HG03457 (cell line): ENCODE measurements around the gene MCRIP2.

Experiments used
- ATAC-seq: cut with Tn5 transposase; IDR thresholded peaks from one replicate; pipeline ENCODE4 v1.9.1; 2021; ENCODE audit warnings: moderate number of reproducible peaks; ENCODE audit not compliant: unreplicated experiment

Gene MCRIP2

DNA sequence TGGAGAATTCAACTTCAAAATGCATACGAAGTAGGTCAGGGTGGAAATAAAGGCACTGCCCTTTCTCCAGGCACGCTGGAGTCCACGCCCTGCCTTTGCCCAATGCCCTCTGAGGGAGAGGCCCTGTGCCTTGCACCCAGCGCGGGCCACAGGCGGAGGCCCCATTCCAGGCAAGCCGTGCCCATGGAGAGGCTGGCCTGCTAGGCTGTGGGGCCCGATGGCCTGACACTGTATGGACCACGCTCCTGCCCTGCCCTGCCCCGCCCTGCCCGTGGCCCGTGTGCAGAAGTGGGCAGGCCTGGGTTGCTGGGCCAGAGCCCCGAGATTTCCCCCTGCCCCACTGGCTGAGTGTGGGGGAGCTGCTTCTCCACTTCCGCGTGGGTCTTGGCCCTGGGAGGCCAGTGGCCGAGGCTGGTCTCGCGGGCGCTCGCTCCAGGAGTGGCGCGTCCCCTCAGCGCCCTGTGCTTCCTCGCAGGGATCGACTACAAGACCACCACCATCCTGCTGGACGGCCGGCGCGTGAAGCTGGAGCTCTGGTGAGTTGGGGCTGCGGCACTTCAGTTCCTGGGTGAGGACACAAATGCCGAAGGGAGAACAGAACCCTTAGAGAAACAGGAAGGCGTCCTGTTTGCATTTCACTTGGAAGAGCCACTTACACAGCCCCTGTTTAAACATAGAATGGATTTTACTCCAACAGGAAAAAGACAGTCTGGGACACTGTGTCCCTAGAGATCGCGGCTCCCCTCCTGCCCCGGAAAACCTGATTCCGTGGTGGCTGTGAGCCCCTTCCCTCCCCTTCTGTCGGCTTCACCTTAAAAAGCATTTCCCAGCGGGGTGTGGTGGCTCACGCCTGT, 24.7 kb upstream of the MCRIP2 start:
- no peak for ATAC-seq

DNA sequence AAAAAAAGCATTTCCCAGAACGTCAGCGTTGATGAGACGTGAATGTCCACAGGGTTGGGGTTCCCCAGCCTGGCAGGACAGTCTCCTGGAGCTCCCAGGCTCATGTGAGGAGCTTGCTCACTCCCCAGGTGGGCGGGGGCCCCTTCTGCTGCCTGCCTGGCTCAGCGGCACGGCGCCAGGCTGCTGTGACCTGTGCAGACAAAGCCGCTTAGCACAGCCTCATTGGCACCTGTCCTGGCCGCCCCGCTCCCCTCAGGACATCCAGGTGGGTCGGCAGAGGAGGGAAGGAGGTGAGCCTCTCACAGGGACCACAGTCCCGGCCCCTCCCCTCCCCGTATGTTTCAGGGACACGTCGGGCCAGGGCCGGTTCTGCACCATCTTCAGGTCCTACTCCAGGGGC, 23.8 kb upstream of the MCRIP2 start:
- no peak for ATAC-seq

DNA sequence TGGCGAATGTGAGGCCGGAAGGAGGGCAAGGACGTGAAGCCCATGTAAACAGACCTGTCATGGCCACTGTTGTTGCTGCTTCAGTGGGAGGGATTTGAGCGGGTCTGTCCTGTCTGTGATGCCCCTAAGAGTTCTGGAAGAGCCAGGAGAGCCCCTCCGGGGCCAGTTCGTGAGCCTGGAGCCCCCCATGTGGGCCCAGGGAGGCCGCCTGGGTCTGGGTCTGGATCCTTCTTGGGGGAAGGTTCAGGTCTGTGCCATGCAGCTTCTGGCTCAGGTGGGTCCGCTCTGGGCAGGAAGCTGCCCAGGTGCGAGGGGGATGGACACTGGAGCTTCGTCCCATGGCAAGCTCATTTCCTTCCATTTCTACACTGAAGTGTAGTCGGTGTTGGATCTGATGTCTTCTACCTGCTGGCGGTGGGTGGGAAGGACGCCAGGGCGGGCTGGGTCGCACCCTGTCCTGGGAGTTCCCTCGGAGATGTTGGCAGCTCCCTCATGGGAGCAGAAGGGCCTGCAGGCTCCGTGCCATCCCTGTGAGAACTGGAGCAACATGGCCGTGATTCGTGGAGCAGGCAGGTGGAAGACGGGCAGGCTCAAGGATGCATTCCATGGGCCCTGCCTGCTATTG, 22.0 kb upstream of the MCRIP2 start:
- no peak for ATAC-seq

DNA sequence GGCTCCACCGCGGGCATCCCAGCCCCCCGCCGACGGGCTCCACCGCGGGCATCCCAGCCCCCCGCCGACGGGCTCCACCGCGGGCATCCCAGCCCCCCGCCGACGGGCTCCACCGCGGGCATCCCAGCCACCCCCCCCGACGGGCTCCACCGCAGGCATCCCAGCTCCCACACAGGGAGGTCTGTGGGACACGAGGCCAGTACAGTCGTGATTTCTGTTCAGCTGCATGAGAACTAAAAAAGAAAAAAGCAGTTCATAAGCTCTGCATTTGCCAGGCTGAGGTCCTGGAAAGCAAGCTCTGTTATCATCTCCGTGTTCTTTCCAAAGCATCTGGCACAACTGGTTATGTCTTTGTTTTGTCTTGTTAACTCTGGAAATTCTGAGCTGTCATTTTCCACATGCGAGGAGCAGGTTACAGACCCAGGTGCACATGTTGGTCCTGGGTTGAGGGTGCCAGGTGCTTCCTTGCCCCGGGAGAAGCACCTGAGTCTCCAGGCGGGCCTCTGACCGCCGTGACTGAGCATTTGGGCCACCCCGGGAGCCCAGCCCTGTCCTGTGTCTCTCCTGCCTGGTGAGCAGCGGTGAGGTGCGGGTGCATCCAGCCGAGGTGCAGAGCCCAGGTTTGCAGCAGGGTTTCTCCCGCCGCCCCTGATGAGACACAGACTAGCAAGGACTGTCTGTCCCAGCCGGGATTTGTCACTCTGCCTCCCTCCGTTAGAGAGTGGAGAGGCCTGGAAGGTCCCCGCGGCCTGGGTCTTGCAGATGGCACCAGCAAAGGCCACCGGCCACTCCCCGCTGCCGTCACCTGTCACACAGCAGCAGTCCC, 20.7 kb upstream of the MCRIP2 start:
- no peak for ATAC-seq

DNA sequence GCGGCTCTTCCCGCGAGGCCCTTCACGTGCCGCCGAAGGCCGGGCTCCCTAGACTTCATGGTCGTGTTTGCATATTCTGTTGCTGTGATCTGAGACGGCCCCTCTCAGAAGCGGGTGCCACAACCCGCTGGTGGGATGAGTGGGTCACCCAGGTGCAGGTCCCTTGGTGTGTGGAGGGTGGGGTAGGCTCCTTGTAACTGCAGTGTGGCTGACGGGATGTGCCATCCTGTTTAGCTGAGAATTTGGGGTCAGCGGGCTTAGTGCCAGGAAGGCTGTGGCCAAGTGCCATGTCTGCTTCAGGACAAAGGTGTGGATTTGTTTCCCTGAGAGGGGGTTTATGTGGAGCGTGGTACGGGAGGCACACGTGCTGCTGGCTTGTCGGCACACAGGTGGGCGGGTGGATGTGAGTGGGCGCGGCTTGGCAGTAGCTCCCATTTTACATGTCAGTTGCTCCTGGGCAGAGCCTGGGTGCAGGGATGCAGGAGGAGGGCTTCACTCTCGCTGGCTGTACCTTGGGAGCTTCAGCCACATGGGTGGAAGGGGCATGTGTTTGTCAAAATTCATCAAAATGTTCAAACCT, 20.0 kb upstream of the MCRIP2 start:
- no peak for ATAC-seq

DNA sequence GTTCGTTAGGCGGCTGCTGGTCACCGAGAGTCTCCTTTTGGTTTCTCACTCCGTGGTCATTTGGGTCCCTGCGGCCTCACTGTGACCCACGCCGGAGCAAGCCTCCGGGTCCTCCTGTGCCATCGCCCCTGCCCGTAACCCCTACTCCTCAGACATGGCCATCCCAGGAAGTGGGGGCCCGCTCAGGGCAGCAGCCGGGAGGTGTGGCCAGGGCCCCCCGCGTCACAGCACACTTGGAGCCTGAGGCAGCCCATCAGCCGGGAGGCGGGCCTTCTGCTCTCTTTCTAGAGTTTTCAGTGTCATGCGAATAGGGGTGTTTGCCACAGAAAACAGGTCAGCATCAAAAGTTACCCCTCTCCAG, 18.7 kb upstream of the MCRIP2 start:
- ATAC-seq, result no peak

DNA sequence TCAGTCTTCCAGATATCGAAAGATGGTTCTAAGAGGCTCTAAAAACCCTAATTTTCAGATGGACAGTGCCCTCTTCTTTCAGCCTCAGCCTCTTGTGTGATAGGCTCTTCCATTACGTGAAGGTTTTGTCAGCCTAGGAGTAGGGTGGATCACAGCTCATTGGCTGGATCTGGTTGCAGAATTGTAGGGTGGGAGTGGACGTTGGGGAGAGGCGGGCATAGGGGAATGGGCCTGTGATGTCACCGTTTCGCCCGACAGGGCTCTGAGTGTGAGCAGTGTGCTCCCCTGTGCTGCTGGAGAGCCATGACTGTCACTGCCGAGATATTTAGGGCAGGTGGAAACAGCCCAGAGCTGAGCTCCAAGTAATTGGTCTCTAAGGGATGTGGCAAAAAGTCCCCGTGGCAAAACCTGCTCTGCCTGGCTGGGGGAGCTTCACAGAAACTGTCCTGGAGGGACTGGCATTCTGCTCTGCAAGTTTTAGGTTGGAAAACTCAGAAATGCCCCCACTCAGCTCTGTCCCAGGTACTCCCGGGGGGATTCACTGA, 17.0 kb upstream of the MCRIP2 start:
- no peak for ATAC-seq

DNA sequence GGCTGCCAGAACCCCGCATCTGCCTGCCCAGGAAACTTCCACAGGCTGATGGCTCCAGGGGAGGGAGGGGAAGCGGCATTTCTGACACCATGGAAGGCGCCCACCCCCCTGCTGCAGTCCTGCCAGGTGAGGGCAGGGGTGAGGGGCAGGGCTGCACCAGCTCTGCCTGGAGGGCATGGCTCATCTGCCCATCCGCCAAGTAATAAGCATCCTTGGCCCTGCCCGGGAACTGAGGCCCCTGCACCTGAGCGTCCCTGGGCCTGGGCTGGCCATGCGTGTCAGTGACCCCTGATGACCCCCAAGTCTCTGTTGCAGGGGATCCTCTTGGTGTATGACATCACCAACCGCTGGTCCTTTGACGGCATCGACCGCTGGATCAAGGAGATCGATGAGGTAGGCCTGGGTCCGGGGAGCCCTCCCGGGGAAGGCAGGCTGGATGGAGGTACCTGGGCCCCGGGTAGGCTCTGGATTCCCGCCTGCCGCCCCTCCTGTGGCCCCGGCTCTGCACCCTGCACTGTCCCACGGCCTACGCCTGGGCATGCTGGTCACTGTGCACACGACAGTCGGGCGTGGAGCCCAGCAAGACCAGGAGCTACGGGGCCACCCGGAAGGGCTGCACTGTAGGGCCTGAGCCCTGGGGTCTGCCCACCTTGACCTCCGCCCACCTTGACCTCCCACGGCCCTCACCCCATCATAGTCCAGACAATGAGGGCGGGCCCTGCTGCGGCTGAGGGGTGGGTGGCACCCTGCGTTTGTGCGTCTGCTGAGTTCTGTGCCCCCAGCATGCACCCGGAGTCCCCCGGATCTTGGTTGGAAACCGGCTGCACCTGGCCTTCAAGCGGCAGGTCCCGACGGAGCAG, 16.3 kb upstream of the MCRIP2 start:
- no peak for ATAC-seq

DNA sequence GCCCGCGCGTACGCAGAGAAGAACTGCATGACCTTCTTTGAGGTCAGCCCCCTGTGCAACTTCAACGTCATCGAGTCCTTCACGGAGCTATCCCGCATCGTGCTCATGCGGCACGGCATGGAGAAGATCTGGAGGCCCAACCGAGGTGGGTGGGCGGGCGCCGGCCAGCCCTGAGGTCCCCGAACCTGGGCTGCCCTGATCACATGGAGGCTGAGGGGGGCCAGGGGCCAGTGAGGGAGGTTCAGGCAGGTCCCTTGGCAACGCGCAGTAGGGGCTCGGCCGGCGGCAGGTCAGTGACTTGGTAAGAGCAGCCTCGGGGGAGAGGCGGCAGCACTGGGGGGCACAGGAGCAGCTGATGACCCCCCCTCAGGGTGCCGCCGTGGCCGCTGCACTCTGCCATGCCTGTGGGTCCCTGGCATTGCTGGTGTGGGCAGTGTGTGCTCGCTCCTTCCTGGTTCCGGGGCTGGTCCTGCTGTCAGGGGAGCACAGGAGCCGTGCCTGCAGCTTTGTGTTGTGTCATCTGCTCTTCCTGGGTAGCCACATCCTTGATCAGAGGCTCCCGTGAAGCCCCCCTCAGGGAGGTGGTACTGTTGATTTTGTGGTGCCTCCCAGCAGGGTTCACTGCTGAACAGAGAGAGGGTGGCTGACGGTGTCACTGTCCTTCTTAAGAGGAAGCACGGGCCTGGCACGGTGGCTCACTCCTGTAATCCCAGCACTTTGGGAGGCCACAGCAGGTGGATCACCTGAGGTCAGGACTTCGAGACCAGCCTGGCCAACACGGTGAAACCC, 15.5 kb upstream of the MCRIP2 start:
- ATAC-seq, result no peak

DNA sequence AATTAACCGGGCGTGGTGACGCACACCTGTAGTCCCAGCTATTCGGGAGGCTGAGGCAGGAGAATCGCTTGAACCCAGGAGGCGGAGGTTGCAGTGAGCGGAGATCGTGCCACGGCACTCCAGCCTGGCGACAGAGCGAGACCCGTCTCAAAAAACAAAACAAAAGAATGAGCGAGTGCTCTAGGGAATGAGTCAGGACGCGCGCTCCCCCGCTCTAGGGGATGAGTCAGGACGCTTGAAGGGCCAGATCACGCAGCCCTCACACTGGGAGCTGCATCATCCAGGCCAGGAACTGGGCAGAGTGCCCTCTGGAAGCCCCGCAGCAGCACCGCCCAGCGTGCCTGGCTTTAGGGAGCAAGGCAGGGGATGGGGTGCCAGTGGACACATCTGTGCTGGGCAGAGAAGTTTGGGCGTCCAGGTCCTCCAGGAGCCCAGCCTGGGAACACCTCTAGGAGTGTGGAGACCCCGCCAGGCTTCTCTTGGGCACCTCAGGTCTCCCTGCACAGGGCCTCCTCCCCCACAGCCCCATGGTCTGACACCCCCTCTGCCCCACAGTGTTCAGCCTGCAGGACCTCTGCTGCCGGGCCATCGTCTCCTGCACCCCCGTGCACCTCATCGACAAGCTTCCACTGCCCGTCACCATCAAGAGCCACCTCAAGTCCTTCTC, 14.7 kb upstream of the MCRIP2 start:
- no peak for ATAC-seq

DNA sequence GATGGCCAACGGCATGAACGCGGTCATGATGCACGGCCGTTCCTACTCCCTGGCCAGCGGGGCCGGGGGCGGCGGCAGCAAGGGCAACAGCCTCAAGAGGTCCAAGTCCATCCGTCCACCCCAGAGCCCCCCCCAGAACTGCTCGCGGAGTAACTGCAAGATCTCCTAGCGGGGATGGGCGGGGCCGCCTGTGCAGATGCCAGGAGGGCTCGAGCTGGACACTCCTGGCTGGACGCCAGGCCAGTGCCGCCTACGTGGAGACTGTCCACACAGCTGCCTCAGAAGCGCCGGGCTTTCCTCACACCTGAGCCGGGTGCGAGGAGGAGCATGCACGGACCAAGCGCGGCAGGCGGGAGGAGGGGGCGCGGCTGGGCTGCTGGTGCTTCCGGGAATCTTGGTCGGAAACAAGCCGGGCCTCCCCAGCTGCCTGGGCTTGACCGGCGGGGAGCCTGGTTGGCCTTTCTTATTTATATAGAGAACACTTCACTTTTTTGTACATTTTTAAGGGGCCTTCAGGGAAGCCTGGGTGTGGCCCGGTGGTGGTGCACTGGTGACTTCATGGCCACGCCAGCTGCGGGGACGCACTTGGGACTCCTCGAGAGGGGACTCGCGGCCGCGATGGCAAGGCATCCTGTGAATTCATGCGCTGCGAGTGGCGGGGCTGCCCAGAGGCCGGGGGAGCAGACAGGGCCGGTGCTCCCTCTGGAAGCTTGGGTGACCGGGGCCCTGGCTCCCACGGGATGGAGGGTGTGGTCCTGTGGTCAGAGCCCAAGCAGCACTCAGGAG, 14.0 kb upstream of the MCRIP2 start:
- ATAC-seq, result no peak

DNA sequence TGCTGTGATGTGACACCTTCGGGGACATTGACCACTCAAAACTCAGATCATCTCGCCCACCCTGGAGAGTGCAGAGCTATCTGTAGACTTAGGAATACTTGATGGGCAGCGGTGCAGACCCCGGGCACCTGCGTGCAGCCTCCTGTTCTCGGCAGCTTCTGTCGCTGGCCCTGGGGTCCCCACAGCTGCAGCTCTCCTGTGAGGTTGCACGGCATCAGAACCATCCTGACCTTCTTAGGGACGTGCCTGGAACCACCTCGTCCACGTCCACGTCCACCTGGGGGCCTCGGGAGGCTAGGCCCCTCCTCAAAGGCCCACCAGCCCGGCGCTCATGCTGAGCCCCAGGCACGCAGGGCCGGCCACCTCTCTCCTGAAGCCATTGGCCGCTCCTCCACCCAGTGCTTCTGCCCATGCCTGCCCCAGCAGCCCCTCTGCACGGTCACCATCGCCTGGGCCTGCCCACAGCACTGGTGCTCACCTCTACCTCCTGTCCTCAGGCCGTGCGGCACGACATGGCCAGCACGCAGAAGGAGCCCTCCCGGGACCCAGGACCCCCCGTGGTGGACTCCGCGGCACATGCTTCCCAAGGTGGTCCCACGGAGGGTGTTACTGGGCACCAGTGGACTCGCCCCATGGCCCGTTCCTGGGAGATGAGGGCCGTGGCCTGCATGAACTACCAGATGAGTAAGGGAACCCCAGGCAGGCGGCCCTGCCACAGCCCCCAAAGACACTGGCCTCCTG, 13.1 kb upstream of the MCRIP2 start:
- no peak for ATAC-seq

DNA sequence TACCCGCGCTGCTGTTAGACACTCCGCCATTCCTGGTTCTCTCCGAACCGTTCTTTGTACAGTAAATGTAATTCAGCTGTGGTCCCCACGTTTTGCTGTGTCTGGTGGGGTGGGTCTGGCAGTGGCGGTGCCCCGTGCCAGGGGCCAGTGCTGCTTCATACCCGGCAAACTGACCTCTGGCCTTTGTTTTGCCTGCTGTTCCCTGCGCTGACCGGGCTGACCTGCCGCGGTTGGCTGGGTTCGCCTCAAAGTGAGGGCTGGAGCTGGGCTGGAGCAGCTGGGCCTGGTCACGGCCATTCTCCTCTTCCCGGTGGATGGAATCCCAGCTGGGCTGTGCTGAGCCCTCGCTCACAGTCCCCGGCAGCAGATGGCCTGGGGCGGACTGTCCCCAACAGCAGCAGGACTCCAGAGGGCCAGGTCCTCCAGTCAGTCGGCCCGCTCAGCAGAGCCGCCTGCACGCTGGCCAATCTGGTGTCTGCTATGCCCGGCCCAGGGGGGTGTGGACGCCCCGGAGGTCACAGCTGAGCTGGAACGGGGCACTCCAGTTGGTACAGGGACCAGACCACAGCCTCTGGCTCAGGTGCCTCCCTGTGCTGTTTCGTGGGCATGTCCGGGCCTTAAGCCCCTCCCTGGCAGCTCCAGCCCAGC, 12.3 kb upstream of the MCRIP2 start:
- ATAC-seq, result no peak

DNA sequence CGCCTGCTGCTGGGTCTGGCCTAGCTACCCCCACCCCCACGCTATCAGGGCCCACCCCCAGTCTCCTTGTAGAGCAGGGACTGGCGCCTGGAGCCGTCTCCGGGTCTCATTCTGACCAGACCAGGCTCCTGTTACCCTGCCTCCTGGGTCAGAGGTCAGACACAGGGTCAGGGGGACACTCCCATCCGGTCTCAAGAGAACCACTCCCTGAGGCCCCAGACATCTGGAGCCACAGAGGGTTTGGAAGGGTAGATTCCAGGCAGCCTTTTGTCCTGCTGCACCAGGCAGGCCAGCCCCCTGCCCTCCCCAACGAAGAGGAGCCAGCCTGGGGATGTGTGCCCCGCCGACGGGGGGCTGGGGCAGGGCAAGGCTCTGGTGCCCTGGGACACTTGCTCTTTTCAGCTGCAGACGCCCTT, 11.8 kb upstream of the MCRIP2 start:
- ATAC-seq, result no peak

DNA sequence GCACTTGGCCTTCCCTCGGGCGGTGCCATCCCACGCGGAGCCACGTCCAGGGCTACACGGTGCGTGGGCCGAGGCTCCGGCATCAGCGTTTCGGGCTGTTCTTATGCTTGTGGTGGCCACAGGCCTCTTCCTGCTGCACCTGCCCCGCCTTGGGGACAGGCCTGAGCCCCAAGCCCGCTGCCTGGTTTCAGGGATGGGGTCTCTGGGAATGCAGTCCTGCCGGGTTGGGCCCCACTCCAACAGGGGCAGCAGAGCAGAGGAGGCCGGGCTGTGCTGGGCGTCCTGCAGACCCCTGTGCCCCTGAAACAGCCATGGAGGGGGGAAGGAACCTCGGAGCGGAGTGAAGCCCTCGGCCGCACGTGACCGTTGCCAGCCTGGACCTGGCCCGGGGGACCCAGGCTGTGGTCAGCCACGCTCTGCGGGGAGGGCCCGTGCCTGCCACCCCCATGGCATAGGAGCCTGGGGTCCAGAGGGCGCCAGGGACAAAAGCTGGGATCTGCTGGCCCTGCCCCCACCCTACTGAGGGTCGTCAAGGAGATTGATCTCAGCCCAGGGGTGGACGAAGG, 11.3 kb upstream of the MCRIP2 start:
- no peak for ATAC-seq

DNA sequence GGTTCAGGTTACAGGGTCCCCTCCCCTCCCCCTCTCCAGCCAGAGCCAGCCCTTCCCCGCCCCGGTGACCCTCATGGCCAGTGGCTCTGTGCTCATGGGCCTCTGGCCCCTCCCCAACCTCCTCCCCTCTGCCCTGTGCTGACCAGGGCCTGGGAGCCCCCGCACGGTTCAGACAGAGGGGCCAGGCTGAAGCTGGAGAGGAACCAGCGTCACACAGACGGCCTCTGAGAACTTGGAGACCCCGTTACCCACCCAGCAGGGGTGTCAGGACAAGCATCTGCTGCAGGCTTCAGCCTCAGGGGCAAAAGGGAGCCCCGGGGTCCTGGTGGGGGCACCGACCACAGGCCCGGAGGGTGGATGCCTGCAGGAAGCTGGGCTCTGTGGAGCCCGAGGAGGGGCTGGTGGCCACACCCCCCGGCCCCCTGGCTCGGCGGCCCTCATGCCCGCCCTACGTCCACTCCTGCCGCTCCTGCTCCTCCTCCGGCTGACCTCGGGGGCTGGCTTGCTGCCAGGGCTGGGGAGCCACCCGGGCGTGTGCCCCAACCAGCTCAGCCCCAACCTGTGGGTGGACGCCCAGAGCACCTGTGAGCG, 10.7 kb upstream of the MCRIP2 start, which contains the start of gene WFIKKN1:
Gene WFIKKN1, plus strand, starts transcription at position 171 of the 591 bp plus-strand sequence. Its CDS starts 269 bp downstream, at position 440.
- no peak for ATAC-seq
